Loucy (cell line): Measurements from ENCODE around the gene OTUD1.

ENCODE experiments used
- CTCF ChIP-seq: fragments of 200-600 bp; sonication (generic); conservative IDR thresholded peaks from 2 replicates; pipeline ENCODE4 v1.5.1; 2014; ENCODE audit warnings: mild to moderate bottlenecking, antibody characterized with exemption, low read length
- EZH2phosphoT487 ChIP-seq: fragments of 200-600 bp; IDR thresholded peaks from 2 replicates; pipeline ENCODE4 v1.6.1; 2018; ENCODE audit warnings: antibody characterized with exemption, mild to moderate bottlenecking, moderate library complexity, borderline replicate concordance

GRCh38 chr10:23399701-23400144 lies 39.2 kb upstream of the OTUD1 start:
- no peak for TF ChIP-seq EZH2phosphoT487
- no peak for TF ChIP-seq CTCF
